ENCODE measurements around the gene SOD3. TPM values are rescaled to one million over a fixed set of nuclear protein-coding genes. Genes with fewer than 3 reads are reported as not detected.

Gene SOD3
- total RNA-seq, 1 experiment from 2014 or later = 26.2 TPM

DNA sequence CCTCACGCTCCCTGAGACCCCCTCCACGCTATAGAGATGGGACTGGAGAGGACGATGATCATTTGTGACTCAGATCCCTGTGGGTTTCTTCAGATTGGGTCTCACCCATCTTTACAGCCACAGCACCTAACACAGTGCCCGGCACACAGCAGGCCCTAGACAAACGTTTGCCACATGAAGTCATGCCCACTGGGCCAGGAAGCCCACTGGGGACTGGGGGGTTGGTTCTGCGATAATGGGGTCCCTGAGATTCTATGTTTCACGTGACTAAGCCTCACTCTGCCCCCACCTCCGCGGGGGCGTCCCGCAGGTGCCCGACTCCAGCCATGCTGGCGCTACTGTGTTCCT lies 3.8 kb downstream of the SOD3 start:
- Mint-ChIP-seq H3K4me1 (ENCODE audit: low read depth, unreplicated experiment) (peaks cover 18% of the 10 kb centered on the region), H3K27ac (ENCODE audit: unreplicated experiment) (no peak overlapping the region), H3K4me3 (ENCODE audit: low read depth, unreplicated experiment) (no peak overlapping the region), H3K9me3 (ENCODE audit: low read depth, unreplicated experiment) (no peaks in the 10 kb centered on the region), H3K36me3 (ENCODE audit: insufficient read depth, unreplicated experiment) (peaks cover 11% of the 10 kb centered on the region), H3K27me3 (ENCODE audit: unreplicated experiment) (no peaks in the 10 kb centered on the region)
- TF ChIP-seq, protein P1, sequence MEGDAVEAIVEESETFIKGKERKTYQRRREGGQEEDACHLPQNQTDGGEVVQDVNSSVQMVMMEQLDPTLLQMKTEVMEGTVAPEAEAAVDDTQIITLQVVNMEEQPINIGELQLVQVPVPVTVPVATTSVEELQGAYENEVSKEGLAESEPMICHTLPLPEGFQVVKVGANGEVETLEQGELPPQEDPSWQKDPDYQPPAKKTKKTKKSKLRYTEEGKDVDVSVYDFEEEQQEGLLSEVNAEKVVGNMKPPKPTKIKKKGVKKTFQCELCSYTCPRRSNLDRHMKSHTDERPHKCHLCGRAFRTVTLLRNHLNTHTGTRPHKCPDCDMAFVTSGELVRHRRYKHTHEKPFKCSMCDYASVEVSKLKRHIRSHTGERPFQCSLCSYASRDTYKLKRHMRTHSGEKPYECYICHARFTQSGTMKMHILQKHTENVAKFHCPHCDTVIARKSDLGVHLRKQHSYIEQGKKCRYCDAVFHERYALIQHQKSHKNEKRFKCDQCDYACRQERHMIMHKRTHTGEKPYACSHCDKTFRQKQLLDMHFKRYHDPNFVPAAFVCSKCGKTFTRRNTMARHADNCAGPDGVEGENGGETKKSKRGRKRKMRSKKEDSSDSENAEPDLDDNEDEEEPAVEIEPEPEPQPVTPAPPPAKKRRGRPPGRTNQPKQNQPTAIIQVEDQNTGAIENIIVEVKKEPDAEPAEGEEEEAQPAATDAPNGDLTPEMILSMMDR (IDR thresholded peaks at IDR 0.05; ENCODE audit: unreplicated experiment) = no peak
- BruUV-seq (replicated peaks) = no TSS peak
- CTCF ChIA-PET = no interaction called here
- intact Hi-C loops (cut with micrococcal nuclease; ENCODE audit: unreplicated experiment) = loop anchor here (10.0 kb wide), 1 partner anchor 314 kb away; no protein-coding TSS in a partner anchor
- DNase-seq = no peak

DNA sequence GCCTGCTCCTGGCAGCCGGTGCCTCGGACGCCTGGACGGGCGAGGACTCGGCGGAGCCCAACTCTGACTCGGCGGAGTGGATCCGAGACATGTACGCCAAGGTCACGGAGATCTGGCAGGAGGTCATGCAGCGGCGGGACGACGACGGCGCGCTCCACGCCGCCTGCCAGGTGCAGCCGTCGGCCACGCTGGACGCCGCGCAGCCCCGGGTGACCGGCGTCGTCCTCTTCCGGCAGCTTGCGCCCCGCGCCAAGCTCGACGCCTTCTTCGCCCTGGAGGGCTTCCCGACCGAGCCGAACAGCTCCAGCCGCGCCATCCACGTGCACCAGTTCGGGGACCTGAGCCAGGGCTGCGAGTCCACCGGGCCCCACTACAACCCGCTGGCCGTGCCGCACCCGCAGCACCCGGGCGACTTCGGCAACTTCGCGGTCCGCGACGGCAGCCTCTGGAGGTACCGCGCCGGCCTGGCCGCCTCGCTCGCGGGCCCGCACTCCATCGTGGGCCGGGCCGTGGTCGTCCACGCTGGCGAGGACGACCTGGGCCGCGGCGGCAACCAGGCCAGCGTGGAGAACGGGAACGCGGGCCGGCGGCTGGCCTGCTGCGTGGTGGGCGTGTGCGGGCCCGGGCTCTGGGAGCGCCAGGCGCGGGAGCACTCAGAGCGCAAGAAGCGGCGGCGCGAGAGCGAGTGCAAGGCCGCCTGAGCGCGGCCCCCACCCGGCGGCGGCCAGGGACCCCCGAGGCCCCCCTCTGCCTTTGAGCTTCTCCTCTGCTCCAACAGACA lies 4.4 kb downstream of the SOD3 start:
- Mint-ChIP-seq H3K4me1 (ENCODE audit: low read depth, unreplicated experiment) (peaks cover 13% of the 10 kb centered on the region), H3K4me3 (ENCODE audit: low read depth, unreplicated experiment) (no peak overlapping the region), H3K36me3 (ENCODE audit: insufficient read depth, unreplicated experiment) (peaks cover 11% of the 10 kb centered on the region), H3K9me3 (ENCODE audit: low read depth, unreplicated experiment) (no peaks in the 10 kb centered on the region), H3K27ac (ENCODE audit: unreplicated experiment) (no peak overlapping the region), H3K27me3 (ENCODE audit: unreplicated experiment) (no peaks in the 10 kb centered on the region)
- TF ChIP-seq, protein P1 (IDR thresholded peaks at IDR 0.05; ENCODE audit: unreplicated experiment) = no peak
- BruUV-seq (replicated peaks) = no TSS peak
- intact Hi-C loops (cut with micrococcal nuclease; ENCODE audit: unreplicated experiment) = loop anchor here (10.0 kb wide), 1 partner anchor 315 kb away; no protein-coding TSS in a partner anchor
- DNase-seq = no peak
- CTCF ChIA-PET = no interaction called here

DNA sequence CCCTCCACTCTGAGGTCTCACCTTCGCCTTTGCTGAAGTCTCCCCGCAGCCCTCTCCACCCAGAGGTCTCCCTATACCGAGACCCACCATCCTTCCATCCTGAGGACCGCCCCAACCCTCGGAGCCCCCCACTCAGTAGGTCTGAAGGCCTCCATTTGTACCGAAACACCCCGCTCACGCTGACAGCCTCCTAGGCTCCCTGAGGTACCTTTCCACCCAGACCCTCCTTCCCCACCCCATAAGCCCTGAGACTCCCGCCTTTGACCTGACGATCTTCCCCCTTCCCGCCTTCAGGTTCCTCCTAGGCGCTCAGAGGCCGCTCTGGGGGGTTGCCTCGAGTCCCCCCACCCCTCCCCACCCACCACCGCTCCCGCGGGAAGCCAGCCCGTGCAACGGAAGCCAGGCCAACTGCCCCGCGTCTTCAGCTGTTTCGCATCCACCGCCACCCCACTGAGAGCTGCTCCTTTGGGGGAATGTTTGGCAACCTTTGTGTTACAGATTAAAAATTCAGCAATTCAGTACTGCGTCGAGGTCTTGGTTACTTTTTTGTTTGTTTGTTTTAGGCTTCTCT lies 5.0 kb downstream of the SOD3 start:
- CTCF ChIA-PET = no interaction called here

DNA sequence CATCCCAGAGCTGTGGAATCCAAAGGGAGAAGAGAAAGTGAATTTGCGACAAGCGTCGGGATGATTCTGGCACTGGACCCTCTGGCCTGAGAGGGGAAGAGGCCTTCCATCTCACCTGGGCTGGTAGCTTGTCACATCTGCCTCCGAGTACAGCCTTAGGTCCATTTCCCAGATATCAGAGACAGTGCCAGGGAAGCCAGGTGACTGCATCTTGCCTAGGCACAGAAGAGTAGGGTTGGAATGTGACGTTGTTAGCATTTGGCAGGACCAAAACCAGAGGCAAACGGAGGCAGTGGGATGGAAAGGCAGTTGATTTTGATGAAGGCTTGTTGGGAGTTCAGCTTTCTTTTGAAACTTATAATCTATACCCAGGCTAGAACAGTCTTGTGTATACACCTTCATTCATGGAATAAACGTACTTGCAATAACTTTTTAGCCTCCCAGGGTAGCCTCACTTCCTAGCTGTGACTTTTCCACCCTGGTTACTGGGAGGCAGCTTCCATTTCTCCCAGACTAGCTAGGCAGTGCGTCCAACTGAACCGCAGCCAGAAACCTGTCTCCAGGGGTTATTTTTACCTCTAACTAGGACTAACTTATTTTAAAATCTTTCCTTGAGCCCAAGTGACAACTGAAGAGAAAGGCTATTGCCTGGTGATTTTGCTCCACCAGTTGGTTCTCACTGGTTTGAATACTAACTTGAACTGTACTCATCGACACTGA lies 5.9 kb downstream of the SOD3 start:
- intact Hi-C loops (cut with micrococcal nuclease; ENCODE audit: unreplicated experiment) = no loop called here
- H3K4me3 Mint-ChIP-seq (ENCODE audit: low read depth, unreplicated experiment) = no peak overlapping the region
- H3K27me3 Mint-ChIP-seq (ENCODE audit: unreplicated experiment) = no peaks in the 10 kb centered on the region
- no peak for DNase-seq
- CTCF ChIA-PET = no interaction called here
- TF ChIP-seq, protein P1 (IDR thresholded peaks at IDR 0.05; ENCODE audit: unreplicated experiment) = no peak
- H3K4me1 Mint-ChIP-seq (ENCODE audit: low read depth, unreplicated experiment) = no peaks in the 10 kb centered on the region
- H3K27ac Mint-ChIP-seq (ENCODE audit: unreplicated experiment) = no peak overlapping the region
- BruUV-seq (replicated peaks) = no TSS peak
- no peaks in the 10 kb centered on the region for H3K9me3 Mint-ChIP-seq (ENCODE audit: low read depth, unreplicated experiment)
- H3K36me3 Mint-ChIP-seq (ENCODE audit: insufficient read depth, unreplicated experiment) = no peaks in the 10 kb centered on the region

More for the DNA sequence above, 5.0 kb downstream of the SOD3 start:
- no peaks in the 10 kb centered on the region for H3K9me3 Mint-ChIP-seq (ENCODE audit: low read depth, unreplicated experiment)
- intact Hi-C loops (cut with micrococcal nuclease; ENCODE audit: unreplicated experiment) = no loop called here
- no peaks in the 10 kb centered on the region for H3K27me3 Mint-ChIP-seq (ENCODE audit: unreplicated experiment)
- H3K36me3 Mint-ChIP-seq (ENCODE audit: insufficient read depth, unreplicated experiment) = peaks cover 4% of the 10 kb centered on the region
- DNase-seq = no peak
- BruUV-seq (replicated peaks) = no TSS peak
- TF ChIP-seq, protein P1 (IDR thresholded peaks at IDR 0.05; ENCODE audit: unreplicated experiment) = no peak
- H3K4me3 Mint-ChIP-seq (ENCODE audit: low read depth, unreplicated experiment) = no peak overlapping the region
- H3K4me1 Mint-ChIP-seq (ENCODE audit: low read depth, unreplicated experiment) = peaks cover 6% of the 10 kb centered on the region
- H3K27ac Mint-ChIP-seq (ENCODE audit: unreplicated experiment) = no peak overlapping the region
